ENCODE measurements around the gene C1orf159.

C1orf159 gene

DNA sequence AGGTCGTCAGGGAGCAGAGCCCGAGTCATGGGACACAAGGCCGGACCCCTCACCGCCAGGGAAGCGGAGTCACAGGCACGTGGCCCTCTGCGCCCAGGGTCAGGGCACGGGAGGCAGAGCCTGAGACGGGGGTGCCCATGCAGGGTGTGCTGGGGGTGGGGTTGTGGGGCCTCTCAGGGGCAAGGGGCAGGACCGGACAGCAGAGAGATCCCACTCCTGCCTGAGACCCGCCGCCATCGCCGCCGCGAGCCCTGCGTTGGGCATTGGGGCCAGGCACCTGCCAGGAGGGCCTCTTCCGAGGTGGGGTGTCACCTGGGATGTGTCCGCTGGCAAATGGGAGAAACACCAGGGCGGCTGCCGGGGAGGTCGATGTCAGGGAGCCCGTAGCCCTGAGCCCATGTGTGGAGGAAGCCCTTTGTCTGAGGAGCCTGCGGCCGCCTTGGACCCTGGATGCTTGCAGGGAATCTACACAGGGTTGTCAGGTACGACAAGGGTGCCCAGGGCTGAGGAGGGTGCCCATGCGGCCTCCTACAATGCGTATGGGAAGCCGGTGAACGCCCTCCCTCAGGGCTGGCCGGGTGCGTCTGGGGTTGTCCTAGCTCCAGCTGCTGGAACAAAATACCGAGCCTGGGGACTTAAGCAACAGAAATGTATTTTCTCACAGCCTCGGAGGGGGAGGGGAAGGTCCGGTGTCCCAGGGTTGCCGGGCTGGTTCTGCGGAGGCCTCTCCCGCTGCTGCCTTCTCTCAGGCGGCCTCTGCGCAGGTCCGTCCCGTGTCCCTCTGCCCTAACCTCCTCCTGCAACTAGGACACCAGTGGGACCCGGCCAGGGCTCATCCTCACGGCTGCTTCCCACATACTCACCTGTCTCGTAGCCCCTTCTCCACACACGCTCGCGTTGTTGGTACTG, 16.4 kb upstream of the C1orf159 start:
- DNase-seq (ENCODE audit: low read depth, low spot score): no peak

DNA sequence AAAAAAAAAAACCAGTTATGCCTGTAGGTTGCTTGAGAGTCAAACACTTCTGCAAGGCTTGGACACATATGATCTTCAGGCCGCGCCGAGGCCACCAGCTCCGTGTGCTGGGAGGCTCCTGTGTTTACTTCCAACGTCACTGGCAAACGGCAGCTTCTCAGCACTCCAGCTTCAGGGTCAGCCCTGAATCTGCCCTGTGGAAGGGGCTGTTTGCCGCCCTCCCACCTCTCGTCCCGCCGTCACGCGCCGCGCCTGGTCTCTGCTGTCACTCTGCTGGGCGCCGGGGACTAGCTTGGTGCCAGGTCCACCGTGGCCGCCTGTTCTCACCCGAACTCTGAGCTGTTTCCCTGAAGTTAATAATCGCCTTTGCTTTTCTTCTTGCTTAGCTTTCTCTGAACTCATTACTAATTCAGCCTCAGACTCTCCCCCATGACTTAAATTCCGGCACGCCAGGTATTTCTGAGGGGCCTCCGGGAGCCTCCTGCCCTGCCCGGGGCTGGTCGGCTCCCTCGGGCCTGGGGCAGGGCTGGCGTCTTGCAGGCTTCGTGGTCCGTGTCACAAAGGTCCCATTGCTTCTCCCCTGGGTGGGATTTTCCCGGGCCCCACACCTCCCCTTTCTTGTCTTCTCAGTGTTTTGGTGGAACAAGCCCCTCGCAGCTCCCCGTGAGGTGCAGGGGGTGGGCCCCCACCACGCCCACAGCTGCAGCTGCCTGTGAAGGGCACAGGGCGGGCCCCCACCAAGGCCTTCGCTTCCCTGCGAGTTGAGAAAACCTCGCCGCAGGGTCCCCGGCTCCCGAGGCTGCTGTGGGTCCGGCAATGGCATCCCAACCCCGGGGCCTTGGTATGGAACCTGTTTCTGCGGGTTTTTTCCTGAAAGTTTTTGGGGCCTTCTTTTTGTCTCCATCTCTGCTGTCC, 14.6 kb upstream of the C1orf159 start:
- no peak for DNase-seq (ENCODE audit: low read depth, low spot score)

- no peak for DNase-seq (ENCODE audit: low read depth, low spot score)
Measured at GRCh38 chr1:1129381-1129821, 13.5 kb upstream of the C1orf159 start.

GRCh38 chr1:1128454-1129139, 12.7 kb upstream of the C1orf159 start:
- DNase-seq (ENCODE audit: low read depth, low spot score): no peak

DNA sequence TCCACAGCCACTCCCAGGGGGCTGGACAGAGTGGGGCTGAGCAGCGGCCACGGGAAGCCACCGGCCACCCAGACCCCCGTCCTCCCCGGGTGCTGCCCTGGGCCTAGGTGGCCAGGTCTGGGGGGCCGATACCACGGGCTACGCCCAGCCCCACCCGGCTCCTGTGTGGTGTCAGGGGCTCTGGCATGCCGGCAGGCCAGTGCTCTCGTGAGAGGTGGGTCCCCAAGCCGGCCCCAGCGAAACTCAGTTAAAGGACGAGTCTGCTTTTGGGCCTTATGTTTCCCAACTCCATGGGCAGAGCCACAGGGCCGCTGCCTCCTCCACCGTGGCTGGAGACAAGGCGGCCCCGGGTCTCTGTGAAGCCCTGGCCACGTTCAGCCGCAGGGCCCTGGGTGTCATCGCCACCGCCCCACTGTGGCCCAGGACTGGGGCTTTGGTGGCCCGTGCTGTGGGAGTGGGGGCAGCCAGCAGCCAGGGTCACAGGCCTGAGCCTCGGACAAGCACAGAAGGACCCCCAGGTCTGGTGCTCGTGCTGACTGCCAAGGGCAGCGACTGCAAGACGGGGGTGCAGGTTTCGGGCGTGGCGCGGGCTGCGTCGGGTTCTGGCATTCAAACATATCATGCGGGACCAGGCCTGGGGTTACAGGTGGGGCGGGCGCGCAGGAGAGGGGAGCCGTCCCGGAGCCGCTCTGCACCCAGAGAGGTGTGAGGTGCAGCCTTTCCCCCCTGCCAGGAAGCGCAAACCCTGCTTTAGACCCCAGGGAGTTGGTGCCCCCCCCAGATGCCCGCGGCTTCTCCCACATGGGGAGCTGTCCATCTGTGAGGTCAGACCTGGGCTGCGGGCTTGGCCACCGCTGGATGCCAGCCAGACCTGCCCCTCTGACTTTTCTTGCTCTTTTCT, 11.9 kb upstream of the C1orf159 start:
- DNase-seq (ENCODE audit: low read depth, low spot score): no peak

DNA sequence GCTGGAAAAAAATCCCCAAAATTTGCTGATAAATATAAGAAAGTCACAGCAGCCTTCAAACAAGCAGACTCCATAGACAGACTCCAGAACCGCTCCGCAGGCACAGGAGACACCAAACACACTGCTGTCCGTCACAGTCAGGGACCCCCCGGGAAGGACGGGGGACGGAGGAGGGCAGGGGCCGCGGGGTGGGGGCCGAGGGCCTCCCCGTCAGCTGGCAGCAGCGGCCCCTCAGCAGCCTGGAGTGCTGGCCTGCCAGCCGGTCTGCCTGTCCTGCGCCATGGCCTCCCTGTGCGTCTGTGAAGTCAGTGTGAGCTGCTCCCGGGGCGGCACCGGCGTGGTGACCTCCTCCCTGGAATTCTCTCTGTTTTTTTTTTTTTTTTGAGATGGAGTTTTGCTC, 10.1 kb upstream of the C1orf159 start:
- no peak for DNase-seq (ENCODE audit: low read depth, low spot score)

DNA sequence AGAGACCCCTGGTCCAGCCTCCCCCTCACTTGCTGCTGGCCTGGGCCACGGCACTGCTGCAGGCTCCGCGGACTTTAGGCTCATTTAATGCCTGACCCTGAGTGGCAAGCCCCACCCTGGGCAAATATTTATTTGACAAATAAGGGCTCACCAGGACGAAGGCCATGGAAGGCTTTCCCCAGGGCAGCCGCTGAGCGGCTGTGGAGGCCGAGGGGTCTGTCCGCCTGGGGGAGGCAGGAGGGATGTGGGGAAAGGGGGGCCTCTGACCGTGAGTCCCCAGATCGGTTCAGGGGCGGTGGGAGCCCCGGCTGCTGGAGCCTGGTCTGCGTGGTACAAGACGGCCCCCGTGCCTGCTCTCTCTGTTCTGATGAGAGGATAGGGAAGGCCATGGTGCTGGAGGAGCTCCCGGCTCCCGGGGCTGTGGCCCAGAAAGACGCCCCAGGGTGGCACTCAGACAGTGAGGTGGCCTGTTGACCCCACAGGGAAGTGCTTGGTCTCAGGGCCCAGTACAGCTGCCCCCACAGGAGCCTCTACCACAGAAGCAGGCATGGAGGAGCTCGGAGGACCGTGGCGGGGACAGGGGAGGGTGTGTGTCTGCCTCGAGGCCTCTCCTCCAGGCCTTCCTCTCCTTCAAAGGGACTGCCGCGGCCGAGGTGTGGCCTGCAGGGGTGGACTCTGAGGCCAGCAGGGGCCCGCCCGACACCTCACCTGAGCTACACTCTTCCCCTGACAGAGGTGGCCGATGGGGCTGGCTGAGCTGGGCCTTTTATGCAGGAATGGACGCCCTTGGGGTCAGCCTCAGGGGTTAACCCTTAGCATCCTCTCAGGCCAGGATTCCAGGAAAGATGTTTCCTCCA, 9.1 kb upstream of the C1orf159 start:
- DNase-seq (ENCODE audit: low read depth, low spot score): no peak

- DNase-seq (ENCODE audit: low read depth, low spot score): no peak
Measured at GRCh38 chr1:1124508-1124785, 8.6 kb upstream of the C1orf159 start.

- DNase-seq (ENCODE audit: low read depth, low spot score): no peak
Measured at GRCh38 chr1:1123581-1124507, 8.0 kb upstream of the C1orf159 start.

DNA sequence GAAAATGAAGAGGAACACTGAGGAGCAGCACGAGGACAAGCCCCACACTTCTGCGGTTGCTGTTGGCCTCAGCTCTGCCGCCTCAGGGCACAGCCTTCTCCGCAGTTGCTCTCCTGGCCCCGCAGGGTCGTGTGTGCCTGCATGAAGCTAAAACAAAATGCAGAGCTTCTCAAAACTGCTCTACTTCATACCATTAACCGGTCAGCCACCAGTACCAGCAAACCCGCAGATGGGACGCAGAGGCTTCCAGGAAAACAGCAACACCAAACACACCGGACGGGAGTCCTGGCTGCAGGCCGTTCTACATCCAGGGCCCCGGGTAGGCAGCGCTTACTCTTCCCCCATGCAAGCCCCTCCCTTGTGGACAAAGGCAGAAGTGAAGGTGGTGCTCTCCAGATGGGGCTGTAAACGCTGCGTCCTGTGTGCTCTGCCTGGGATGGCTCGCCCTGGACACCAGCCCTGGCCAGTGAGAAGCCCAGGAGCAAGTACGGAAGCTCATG, 7.1 kb upstream of the C1orf159 start:
- DNase-seq (ENCODE audit: low read depth, low spot score): no peak

- DNase-seq (ENCODE audit: low read depth, low spot score): peak; percentile 91
Measured at GRCh38 chr1:1122078-1122811, 6.4 kb upstream of the C1orf159 start.

- DNase-seq (ENCODE audit: low read depth, low spot score): no peak
Measured at GRCh38 chr1:1121611-1122077, 5.8 kb upstream of the C1orf159 start.

GRCh38 chr1:1120866-1121591, 5.1 kb upstream of the C1orf159 start:
- DNase-seq (ENCODE audit: low read depth, low spot score): no peak

DNA sequence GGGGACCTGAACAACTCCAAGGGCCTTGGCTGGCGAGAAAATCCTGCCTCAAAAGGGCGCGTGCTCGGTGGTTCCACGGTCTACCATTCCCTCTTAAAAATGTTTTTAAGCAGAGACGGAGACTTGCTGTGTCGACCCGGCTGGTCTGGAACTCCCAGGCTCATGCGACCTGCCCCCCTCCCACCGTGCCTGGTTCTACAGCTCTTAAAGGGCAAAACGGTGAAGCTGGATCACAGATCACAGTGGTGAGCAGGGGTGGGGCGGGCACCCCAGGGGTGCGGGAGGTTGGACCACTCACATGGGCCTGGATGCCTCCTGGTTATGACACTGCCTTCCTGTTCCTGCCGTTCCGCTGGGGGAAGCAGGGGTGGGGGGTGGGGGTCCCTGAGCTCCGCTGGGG, 4.2 kb upstream of the C1orf159 start:
- DNase-seq (ENCODE audit: low read depth, low spot score): no peak

DNA sequence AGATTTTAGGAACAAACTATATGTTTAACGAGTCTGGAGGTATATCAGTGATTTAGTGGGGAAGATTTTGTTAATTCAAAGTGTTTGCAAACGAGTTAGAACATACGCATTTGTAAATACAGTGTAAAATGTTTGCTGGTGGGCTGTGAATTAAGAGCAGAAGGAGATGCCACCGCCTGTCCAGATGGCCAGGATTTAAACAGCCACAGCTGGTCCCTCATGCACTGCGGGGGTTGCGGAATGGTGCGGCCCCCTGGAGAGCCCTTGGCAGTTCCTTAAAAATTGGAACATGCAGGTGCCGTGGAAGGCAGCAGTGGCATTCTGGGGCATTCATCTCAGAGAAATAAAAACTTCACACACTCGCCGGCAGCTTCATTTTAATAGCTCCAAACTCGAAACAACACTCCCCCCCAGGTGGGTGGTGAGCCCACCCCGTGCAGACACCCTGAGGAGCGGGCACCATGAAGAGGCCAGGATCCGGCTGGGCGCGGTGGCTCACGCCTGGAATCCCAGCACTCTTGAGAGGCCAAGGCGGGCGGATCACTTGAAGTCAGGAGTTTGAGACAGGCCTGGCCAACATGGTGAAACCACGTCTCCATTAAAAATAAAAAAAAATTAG, 3.5 kb upstream of the C1orf159 start:
- DNase-seq (ENCODE audit: low read depth, low spot score): no peak

- DNase-seq (ENCODE audit: low read depth, low spot score): no peak
Measured at GRCh38 chr1:1118876-1119220, 3.0 kb upstream of the C1orf159 start.

Measured in astrocyte of the hippocampus (primary cell).